Measurements from ENCODE around the gene DUSP12.

The DUSP12 gene

GRCh38 chr1:161738627-161739287 is 10.8 kb upstream of the DUSP12 start:
- TF ChIP-seq POLR2AphosphoS5 (IDR thresholded peaks at IDR 0.05; ENCODE audit: low read depth, low read length) (no peak), TAF1 (IDR thresholded peaks at IDR 0.05; ENCODE audit: borderline replicate concordance, insufficient read depth, low read length) (no peak), FOXP2 (optimal IDR thresholded peaks at IDR 0.05; ENCODE audit: borderline replicate concordance, extremely low read depth, extremely low read length, insufficient read depth) (no peak), SIN3A (IDR thresholded peaks at IDR 0.05; ENCODE audit: borderline replicate concordance, insufficient read depth, low read length) (no peak), REST (IDR thresholded peaks at IDR 0.05; ENCODE audit: insufficient read depth in 1 of 2, low read depth in 2 of 2, low read length in 2 of 2) (no peak)

DNA sequence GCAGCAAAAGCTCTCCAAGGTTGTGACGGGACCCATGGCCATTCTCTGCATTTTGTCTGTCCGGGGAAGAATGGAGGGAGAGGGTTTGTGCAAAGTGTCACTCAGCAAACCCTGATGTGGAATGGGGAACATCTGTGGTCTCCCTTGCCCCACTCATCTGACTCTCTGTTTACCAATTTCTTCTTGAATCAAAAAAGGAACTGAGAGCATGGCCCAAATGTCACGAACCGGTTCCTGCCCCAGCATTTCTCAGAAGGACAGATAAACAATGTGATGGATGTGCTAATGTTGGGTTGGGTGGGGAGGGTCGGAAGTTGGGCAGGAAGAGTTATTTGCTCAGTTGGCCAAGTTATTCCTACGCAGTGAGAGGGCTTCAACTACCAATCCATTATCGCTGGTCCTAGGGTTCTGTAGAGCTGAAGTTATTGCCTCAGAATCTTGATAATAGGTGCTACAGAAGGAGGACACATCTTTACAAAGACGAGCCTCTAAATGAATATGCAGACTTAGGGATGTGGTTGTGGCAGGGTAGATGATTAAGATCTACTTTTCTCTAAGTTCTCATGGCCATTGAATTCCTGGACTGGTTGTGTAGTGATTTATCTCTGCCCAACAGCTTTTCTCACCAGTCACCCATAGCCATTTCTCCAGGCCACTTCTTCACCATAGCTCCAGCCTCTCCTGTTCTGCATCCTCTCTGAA is 9.6 kb upstream of the DUSP12 start:
- no peak for TF ChIP-seq SIN3A (IDR thresholded peaks at IDR 0.05; ENCODE audit: borderline replicate concordance, insufficient read depth, low read length)
- no peak for TF ChIP-seq FOXP2 (optimal IDR thresholded peaks at IDR 0.05; ENCODE audit: borderline replicate concordance, extremely low read depth, extremely low read length, insufficient read depth)
- TF ChIP-seq REST (IDR thresholded peaks at IDR 0.05; ENCODE audit: insufficient read depth in 1 of 2, low read depth in 2 of 2, low read length in 2 of 2) = no peak
- no peak for TF ChIP-seq TAF1 (IDR thresholded peaks at IDR 0.05; ENCODE audit: borderline replicate concordance, insufficient read depth, low read length)
- TF ChIP-seq POLR2AphosphoS5 (IDR thresholded peaks at IDR 0.05; ENCODE audit: low read depth, low read length) = no peak

GRCh38 chr1:161740921-161741320 is 8.7 kb upstream of the DUSP12 start:
- TF ChIP-seq POLR2AphosphoS5 (IDR thresholded peaks at IDR 0.05; ENCODE audit: low read depth, low read length) (no peak), FOXP2 (optimal IDR thresholded peaks at IDR 0.05; ENCODE audit: borderline replicate concordance, extremely low read depth, extremely low read length, insufficient read depth) (no peak), REST (IDR thresholded peaks at IDR 0.05; ENCODE audit: insufficient read depth in 1 of 2, low read depth in 2 of 2, low read length in 2 of 2) (no peak), SIN3A (IDR thresholded peaks at IDR 0.05; ENCODE audit: borderline replicate concordance, insufficient read depth, low read length) (no peak), TAF1 (IDR thresholded peaks at IDR 0.05; ENCODE audit: borderline replicate concordance, insufficient read depth, low read length) (no peak)

- TF ChIP-seq REST (IDR thresholded peaks at IDR 0.05; ENCODE audit: insufficient read depth in 1 of 2, low read depth in 2 of 2, low read length in 2 of 2) (no peak), POLR2AphosphoS5 (IDR thresholded peaks at IDR 0.05; ENCODE audit: low read depth, low read length) (no peak), TAF1 (IDR thresholded peaks at IDR 0.05; ENCODE audit: borderline replicate concordance, insufficient read depth, low read length) (no peak), SIN3A (IDR thresholded peaks at IDR 0.05; ENCODE audit: borderline replicate concordance, insufficient read depth, low read length) (no peak), FOXP2 (optimal IDR thresholded peaks at IDR 0.05; ENCODE audit: borderline replicate concordance, extremely low read depth, extremely low read length, insufficient read depth) (no peak)
These were observed 6.4 kb upstream of the DUSP12 start for GRCh38 chr1:161743231-161743630.

Data from PFSK-1 (cell line).